HEK293T (cell line): Measurements from ENCODE around the gene CHCHD5.
"Not testable (repeated sequence)": the region's sequence is repeated elsewhere in the genome, so short reads cannot be mapped to it uniquely, and the experiment has no call there.

Experiments
- CTCF ChIA-PET: fragments of 350-600 bp; formaldehyde crosslinking; extraction: SDS; loops from one replicate; lab custom pipeline; 2021; ENCODE audit warnings: antibody characterized with exemption, inconsistent platforms; lab: Yijun Ruan, JAX
- POLR2A ChIA-PET: fragments of 350-600 bp; formaldehyde crosslinking; extraction: SDS; loops from one replicate; lab custom pipeline; 2020; ENCODE audit warnings: antibody characterized with exemption, inconsistent platforms; lab: Yijun Ruan, JAX
- DNase-seq: peaks from one replicate; pipeline ENCODE4 v3.0.0; 2012; ENCODE audit warnings: mixed read lengths; ENCODE audit errors: extremely low spot score
- ARNT ChIP-seq: fragments of 450-650 bp; IDR thresholded peaks from 2 replicates; pipeline ENCODE4 v1.6.1; 2017; ENCODE audit warnings: mild to moderate bottlenecking
- BHLHE40 ChIP-seq: fragments of 450-650 bp; IDR thresholded peaks from 2 replicates; pipeline ENCODE4 v1.6.1; 2016; ENCODE audit warnings: mild to moderate bottlenecking, moderate library complexity, borderline replicate concordance
- CTBP1 ChIP-seq: fragments of 450-650 bp; IDR thresholded peaks from 2 replicates; pipeline ENCODE4 v1.6.1; 2016; ENCODE audit warnings: borderline replicate concordance
- ELF4 ChIP-seq: fragments of 450-650 bp; IDR thresholded peaks from 2 replicates; pipeline ENCODE4 v1.6.1; 2017; ENCODE audit warnings: antibody characterized with exemption
- FOXA1 ChIP-seq: fragments of 450-650 bp; IDR thresholded peaks from 2 replicates; pipeline ENCODE4 v1.6.1; 2016; ENCODE audit warnings: mild to moderate bottlenecking
- FOXK2 ChIP-seq: fragments of 450-650 bp; IDR thresholded peaks from 2 replicates; pipeline ENCODE4 v1.6.1; 2016; ENCODE audit warnings: mild to moderate bottlenecking
- FOXM1 ChIP-seq: fragments of 450-650 bp; IDR thresholded peaks from 2 replicates; pipeline ENCODE4 v1.6.1; 2017; ENCODE audit warnings: mild to moderate bottlenecking, borderline replicate concordance
- HDGF ChIP-seq: fragments of 450-650 bp; IDR thresholded peaks from 2 replicates; pipeline ENCODE4 v1.6.1; 2017; ENCODE audit warnings: antibody characterized with exemption, borderline replicate concordance
- L3MBTL2 ChIP-seq: fragments of 450-650 bp; conservative IDR thresholded peaks from 2 replicates; pipeline ENCODE4 v1.6.1; 2016; ENCODE audit warnings: mild to moderate bottlenecking
- LEF1 ChIP-seq: fragments of 450-650 bp; IDR thresholded peaks from 2 replicates; pipeline ENCODE4 v1.6.1; 2017; ENCODE audit warnings: mild to moderate bottlenecking, borderline replicate concordance
- NFRKB ChIP-seq: fragments of 450-650 bp; IDR thresholded peaks from 2 replicates; pipeline ENCODE4 v1.6.1; 2016; ENCODE audit warnings: mild to moderate bottlenecking, moderate library complexity
- PKNOX1 ChIP-seq: fragments of 450-650 bp; IDR thresholded peaks from 2 replicates; pipeline ENCODE4 v1.6.1; 2016
- SP1 ChIP-seq: fragments of 450-650 bp; IDR thresholded peaks from 2 replicates; pipeline ENCODE4 v1.6.1; 2017
- SUZ12 ChIP-seq: fragments of 450-650 bp; IDR thresholded peaks from 2 replicates; pipeline ENCODE4 v1.6.1; 2016; ENCODE audit warnings: mild to moderate bottlenecking
- TARDBP ChIP-seq: fragments of 450-650 bp; IDR thresholded peaks from 2 replicates; pipeline ENCODE4 v1.6.1; 2016
- ZNF384 ChIP-seq: fragments of 450-650 bp; IDR thresholded peaks from 2 replicates; pipeline ENCODE4 v1.6.1; 2016

The CHCHD5 gene

GRCh38 chr2:112542123-112542983 lies 42.1 kb upstream of the CHCHD5 start, which contains the start of gene POLR1B:
Gene POLR1B (plus strand): TSS chr2:112542465. CDS start chr2:112542495, 30 bp downstream.
- ChIA-PET POLR2A (interaction anchor here (1.8 to 1.9 kb wide), 2 partner anchors 10 to 62 kb away, joined by 6 to 7 read pairs; no protein-coding TSS in a partner anchor), CTCF (interaction anchor here (0.7 kb wide), 1 partner anchor 69 kb away, joined by 3 read pairs; no protein-coding TSS in a partner anchor)
- DNase-seq, result peak; percentile 82
- TF ChIP-seq ARNT, result no peak
- no peak for TF ChIP-seq BHLHE40
- TF ChIP-seq ZNF384, result no peak
- TF ChIP-seq NFRKB, result no peak
- TF ChIP-seq LEF1, result no peak
- TF ChIP-seq FOXK2, result no peak
- TF ChIP-seq L3MBTL2, result peak; percentile 96
- no peak for TF ChIP-seq SUZ12
- no peak for TF ChIP-seq HDGF
- TF ChIP-seq ELF4, result peak; percentile 80
- no peak for TF ChIP-seq SP1
- TF ChIP-seq FOXA1, result no peak
- TF ChIP-seq CTBP1, result 0 out of 2 replicates have a peak, but pooled peaks have one; percentile 4
- no peak; the same call in 1 of the 2 replicates for TF ChIP-seq PKNOX1
- TF ChIP-seq TARDBP, result no peak
- no peak for TF ChIP-seq FOXM1

- peak; percentile 16 for DNase-seq
- CTCF ChIA-PET, result interaction anchor here (0.6 to 0.7 kb wide), 2 partner anchors 438 to 1762 kb away, joined by 3 to 4 read pairs; no protein-coding TSS in a partner anchor
- POLR2A ChIA-PET, result interaction anchor here (1.6 to 1.9 kb wide), 4 partner anchors 9 to 62 kb away, joined by 4 to 7 read pairs (median 5); partner anchors contain the start of gene CHCHD5
- no peak for TF ChIP-seq FOXK2
- no peak for TF ChIP-seq PKNOX1
- no peak for TF ChIP-seq ZNF384
- TF ChIP-seq ARNT, result no peak
- no peak for TF ChIP-seq FOXA1
- no peak for TF ChIP-seq FOXM1
- TF ChIP-seq SUZ12, result no peak
- TF ChIP-seq L3MBTL2, result no peak
- TF ChIP-seq BHLHE40, result no peak
- no peak for TF ChIP-seq HDGF
- no peak for TF ChIP-seq LEF1
- TF ChIP-seq TARDBP, result no peak
- TF ChIP-seq SP1, result no peak
- no peak for TF ChIP-seq NFRKB
- no peak for TF ChIP-seq ELF4
- TF ChIP-seq CTBP1, result no peak
Measured at GRCh38 chr2:112542984-112543661, 41.3 kb upstream of the CHCHD5 start.

- ChIA-PET POLR2A (no interaction called here), CTCF (no interaction called here)
- no peak for DNase-seq
- TF ChIP-seq L3MBTL2 (no peak), SP1 (no peak), PKNOX1 (no peak), ARNT (no peak), TARDBP (no peak), FOXM1 (no peak)
Measured at GRCh38 chr2:112547333-112547732, 37.1 kb upstream of the CHCHD5 start.

- no peak for DNase-seq
- POLR2A ChIA-PET, result no interaction called here
- TF ChIP-seq PKNOX1 (no peak), LEF1 (no peak), CTBP1 (no peak), NFRKB (no peak), FOXA1 (no peak), FOXM1 (no peak), SUZ12 (no peak), TARDBP (no peak), ELF4 (no peak), HDGF (no peak), ZNF384 (no peak), FOXK2 (no peak), SP1 (no peak), ARNT (no peak), L3MBTL2 (no peak)
- CTCF ChIA-PET, result no interaction called here
Measured at GRCh38 chr2:112548980-112549379, 35.4 kb upstream of the CHCHD5 start.

GRCh38 chr2:112566104-112566503 lies 18.3 kb upstream of the CHCHD5 start:
- DNase-seq, result no peak
- ChIA-PET POLR2A (no interaction called here), CTCF (no interaction called here)
- no peak for TF ChIP-seq ELF4
- TF ChIP-seq ZNF384, result no peak
- no peak for TF ChIP-seq BHLHE40
- TF ChIP-seq PKNOX1, result no peak
- no peak for TF ChIP-seq HDGF
- no peak for TF ChIP-seq ARNT
- TF ChIP-seq TARDBP, result no peak
- no peak for TF ChIP-seq FOXA1
- TF ChIP-seq SP1, result no peak
- TF ChIP-seq FOXK2, result no peak
- no peak for TF ChIP-seq SUZ12
- TF ChIP-seq L3MBTL2, result no peak

- DNase-seq, CTCF ChIA-PET: not testable (repeated sequence)
- POLR2A ChIA-PET, result interaction anchor here (0.7 to 1.5 kb wide), 2 partner anchors 17 to 18 kb away, joined by 4 to 5 read pairs; partner anchors contain the start of gene CHCHD5
Measured at GRCh38 chr2:112566508-112566907, 17.9 kb upstream of the CHCHD5 start.
